HepG2 (cell line): ENCODE data around the gene PIBF1. TPM values are rescaled to one million over a fixed set of nuclear protein-coding genes. Genes with fewer than 3 reads are reported as not detected.

ENCODE experiments used
- ATAC-seq: fragments of 200-7000 bp; cut with Tn5 transposase; 3 replicates; pipeline ENCODE4 v1.9.1; 2020; ENCODE audit warnings: mild to moderate bottlenecking, moderate library complexity
- BruUV-seq: library from RNA; stranded (reverse); fragments of 400-500 nt; replicated peaks from 2 replicates; lab custom pipeline; 2021; lab: Mats Ljungman, UMichigan
- CTCF ChIA-PET: fragments of 300-600 bp; formaldehyde crosslinking; extraction: SDS; loops from one replicate; lab custom pipeline; 2021; ENCODE audit warnings: low total read pairs, inconsistent platforms, low intra/inter-chr PET ratio; lab: Yijun Ruan, JAX
- POLR2A ChIA-PET: fragments of 350-600 bp; sonication (Branson Sonifier 250); formaldehyde crosslinking; loops from one replicate; lab custom pipeline; 2020; ENCODE audit warnings: antibody characterized with exemption, inconsistent platforms; lab: Yijun Ruan, JAX
- DNase-seq: peaks from one replicate; pipeline ENCODE4 v3.0.0-alpha.2; 2015; ENCODE audit warnings: low spot score
- FAIRE-seq: peaks from 3 replicates; lab custom pipeline; 2011; peaks lifted over from hg19 to GRCh38; lab: Jason Lieb, UNC
- H2AFZ ChIP-seq: one replicate; pipeline ENCODE4 v1.6.1; 2011; ENCODE audit warnings: low read length, inconsistent platforms
- H3K27ac ChIP-seq: fragments of 300-600 bp; 3 replicates; pipeline ENCODE4 v1.8.0; 2011; ENCODE audit warnings: mixed run types, mild to moderate bottlenecking, mixed read lengths, low read length, inconsistent platforms; ENCODE audit not compliant: insufficient read depth; ENCODE audit errors: extremely low read length
- H3K27me3 ChIP-seq, 2 experiments: fragments of 200-600 bp in 1 of 2; 2 replicates in 1 of 2; 3 replicates in 1 of 2; pipeline versions ENCODE4 v1.6.0 to v1.8.0; 2011; ENCODE audit warnings: low read length in 2 of 2, mild to moderate bottlenecking in 2 of 2, moderate library complexity in 2 of 2, inconsistent platforms in 1 of 2; ENCODE audit not compliant: insufficient read depth in 2 of 2, control insufficient read depth in 1 of 2
- H3K36me3 ChIP-seq, 2 experiments: fragments of 200-600 bp in 1 of 2; replicated peaks in 1 of 2; 2 replicates in 1 of 2; 3 replicates in 1 of 2; pipeline versions ENCODE4 v1.5.1 to v1.8.0; 2011; ENCODE audit warnings: low read length in 2 of 2, inconsistent platforms in 1 of 2; ENCODE audit not compliant: insufficient read depth in 2 of 2, control insufficient read depth in 1 of 2
- H3K4me1 ChIP-seq: 2 replicates; pipeline ENCODE4 v1.5.1; 2012; ENCODE audit warnings: low read length, inconsistent platforms; ENCODE audit not compliant: insufficient read depth
- H3K4me2 ChIP-seq: 2 replicates; pipeline ENCODE4 v1.6.0; 2011; ENCODE audit warnings: low read depth, low read length, inconsistent platforms
- H3K4me3 ChIP-seq, 3 experiments: fragments of 200-600 bp in 1 of 3; sonication (generic), shearing (Covaris generic) in 1 of 3; replicated peaks in 1 of 3; 2 replicates each; pipeline ENCODE4 v1.5.1; 2011 to 2016; ENCODE audit warnings: low read length in 3 of 3, inconsistent platforms in 2 of 3, low read depth in 2 of 3, mild to moderate bottlenecking in 2 of 3, control low read depth in 1 of 3, mixed read lengths in 1 of 3; ENCODE audit not compliant: insufficient read depth in 1 of 3
- H3K79me2 ChIP-seq: one replicate; pipeline ENCODE4 v1.6.1; 2011; ENCODE audit warnings: low read length, inconsistent platforms; ENCODE audit not compliant: insufficient read depth
- H3K9ac ChIP-seq: 2 replicates; pipeline ENCODE4 v1.6.0; 2011; ENCODE audit warnings: mild to moderate bottlenecking, low read depth, low read length, inconsistent platforms; ENCODE audit not compliant: insufficient read depth
- H3K9me3 ChIP-seq: 2 replicates; pipeline ENCODE4 v1.5.1; 2012; ENCODE audit warnings: mild to moderate bottlenecking, low read length
- H4K20me1 ChIP-seq: 2 replicates; pipeline ENCODE4 v1.6.0; 2011; ENCODE audit warnings: inconsistent platforms, mild to moderate bottlenecking, low read length, moderate library complexity; ENCODE audit not compliant: insufficient read depth
- ARNT2 ChIP-seq: sonication (generic); formaldehyde crosslinking; IDR thresholded peaks from 2 replicates; pipeline ENCODE4 v1.8.0; 2022; ENCODE audit warnings: mild to moderate bottlenecking, low read depth, missing genetic modification reagents, moderate library complexity
- EED ChIP-seq: sonication (generic); formaldehyde crosslinking; IDR thresholded peaks from 2 replicates; pipeline ENCODE4 v1.5.0; 2020; ENCODE audit warnings: mild to moderate bottlenecking, missing genetic modification reagents
- FOXA3 ChIP-seq: IDR thresholded peaks from 2 replicates; pipeline ENCODE4 v1.6.1; 2016; ENCODE audit warnings: missing genetic modification reagents, missing compliant biosample characterization
- MAFF ChIP-seq: IDR thresholded peaks from 2 replicates; pipeline ENCODE4 v1.6.1; 2011; ENCODE audit warnings: low read depth, low read length, improper control_type of control experiment
- MLLT10 ChIP-seq: sonication (generic); formaldehyde crosslinking; IDR thresholded peaks from 2 replicates; pipeline ENCODE4 v1.4.0; 2020; ENCODE audit warnings: missing genetic modification reagents
- MTA1 ChIP-seq: sonication (generic); formaldehyde crosslinking; IDR thresholded peaks from 2 replicates; pipeline ENCODE4 v1.4.0; 2020; ENCODE audit warnings: missing genetic modification reagents, mild to moderate bottlenecking, borderline replicate concordance
- POGZ ChIP-seq: sonication (generic); formaldehyde crosslinking; IDR thresholded peaks from 2 replicates; pipeline ENCODE4 v1.4.0; 2020; ENCODE audit warnings: mild to moderate bottlenecking, missing genetic modification reagents
- PRMT3 ChIP-seq: sonication (generic); formaldehyde crosslinking; IDR thresholded peaks from 2 replicates; pipeline ENCODE4 v1.8.1; 2022; ENCODE audit warnings: low read depth, mild to moderate bottlenecking, moderate library complexity, missing genetic modification reagents, borderline replicate concordance
- SYNCRIP ChIP-seq: fragments of 200-400 bp; formaldehyde crosslinking; IDR thresholded peaks from 2 replicates; pipeline ENCODE4 v1.6.1; 2018; ENCODE audit warnings: mild to moderate bottlenecking, low read depth, low read length; ENCODE audit not compliant: insufficient read depth
- ZBTB34 ChIP-seq: sonication (generic); formaldehyde crosslinking; IDR thresholded peaks from 2 replicates; pipeline ENCODE4 v1.8.0; 2022; ENCODE audit warnings: mild to moderate bottlenecking, missing genetic modification reagents
- ZNF121 ChIP-seq: sonication (generic); formaldehyde crosslinking; IDR thresholded peaks from 2 replicates; pipeline ENCODE4 v1.5.0; 2020; ENCODE audit warnings: mild to moderate bottlenecking, missing genetic modification reagents
- ZNF138 ChIP-seq: sonication (generic); formaldehyde crosslinking; IDR thresholded peaks from 2 replicates; pipeline ENCODE4 v1.5.0; 2020; ENCODE audit warnings: mild to moderate bottlenecking, low read depth, missing genetic modification reagents
- ZNF225 ChIP-seq: sonication (generic); formaldehyde crosslinking; IDR thresholded peaks from 2 replicates; pipeline ENCODE4 v1.4.0; 2020; ENCODE audit warnings: mild to moderate bottlenecking, missing genetic modification reagents
- ZNF34 ChIP-seq: sonication (generic); formaldehyde crosslinking; IDR thresholded peaks from 2 replicates; pipeline ENCODE4 v1.4.0; 2020; ENCODE audit warnings: mild to moderate bottlenecking, missing genetic modification reagents, borderline replicate concordance
- ZNF367 ChIP-seq: sonication (generic); formaldehyde crosslinking; IDR thresholded peaks from 2 replicates; pipeline ENCODE4 v1.4.0; 2020; ENCODE audit warnings: missing genetic modification reagents, borderline replicate concordance
- ZNF407 ChIP-seq: sonication (generic); formaldehyde crosslinking; IDR thresholded peaks from one replicate; pipeline ENCODE4 v1.5.1; 2020; ENCODE audit warnings: mild to moderate bottlenecking, missing genetic modification reagents; ENCODE audit errors: not compliant biosample characterization
- ZNF552 ChIP-seq: sonication (generic); formaldehyde crosslinking; IDR thresholded peaks from 2 replicates; pipeline ENCODE4 v1.9.0; 2022; ENCODE audit warnings: missing genetic modification reagents, mild to moderate bottlenecking, borderline replicate concordance
- ZNF563 ChIP-seq: sonication (generic); formaldehyde crosslinking; IDR thresholded peaks from 2 replicates; pipeline ENCODE4 v1.8.0; 2022; ENCODE audit warnings: mild to moderate bottlenecking, moderate library complexity, missing genetic modification reagents
- WGBS: methylation state at CpG from one replicate; pipeline ENCODE4 v1.1.6; 2017; ENCODE audit warnings: low lambda C conversion rate; 5-methylcytosine and 5-hydroxymethylcytosine counted together
- in situ Hi-C: cut with HindIII; loops from 2 replicates; pipeline ENCODE4 v1.10.0; 2017; ENCODE audit warnings: low pct_unique_long_range_greater_than_20kb; ENCODE audit not compliant: extremely low pct_ligation_motif_present
- intact Hi-C: fragments of 100-400 bp; cut with micrococcal nuclease; formaldehyde crosslinking; loops from one replicate; pipeline ENCODE4 v1.10.0; 2022; ENCODE audit not compliant: unreplicated experiment
- polyA plus RNA-seq, 8 experiments: library from polyadenylated mRNA; depleted of rRNA in 3 of 8; stranded (reverse) in 7 of 8; unstranded in 1 of 8; fragments of >200 nt; fragmentation: Illumina TruSeq in 4 of 8; extraction: Trizol in 4 of 8; gene quantifications; 2 replicates each; pipeline versions ENCODE4 v1.2.1 to v1.2.3, GENCODE V29; 2011 to 2016; ENCODE audit warnings: low read depth in 4 of 8, missing spikeins in 1 of 8, mixed read lengths in 1 of 8; ENCODE audit not compliant: insufficient read depth in 1 of 8
- total RNA-seq, 5 experiments: library from RNA; depleted of rRNA; stranded (reverse); fragments of >200 nt; fragmentation: Illumina TruSeq; extraction: Trizol; gene quantifications; 2 replicates each; pipeline ENCODE4 v1.2.3, GENCODE V29; 2016; ENCODE audit warnings: low read depth in 1 of 5

PIBF1 gene
- total and polyA plus RNA-seq, 2 of the 13 experiments (the other 11 are each of a cell fraction or from before 2014, with no cell fraction given), result 4.2 to 15.8 TPM

GRCh38 chr13:72760189-72760588 lies 21.7 kb upstream of the PIBF1 start:
- in situ Hi-C loops (no loop called here), intact Hi-C loops (no loop called here)
- H3K36me3 ChIP-seq, result peaks cover 3 to 78% of the 10 kb centered on the region in 2 experiments
- BruUV-seq, result no TSS peak
- no peak overlapping the region for H3K9ac ChIP-seq
- ChIA-PET CTCF (no interaction called here), POLR2A (no interaction called here)
- H3K4me3 ChIP-seq, result no peak overlapping the region
- no peaks in the 10 kb centered on the region for H4K20me1 ChIP-seq
- no peak for FAIRE-seq
- H3K9me3 ChIP-seq, result no peaks in the 10 kb centered on the region
- no peak overlapping the region for H3K4me2 ChIP-seq
- H3K27me3 ChIP-seq, result no peaks in the 10 kb centered on the region
- no peaks in the 10 kb centered on the region for H3K79me2 ChIP-seq
- no peaks in the 10 kb centered on the region for H3K4me1 ChIP-seq
- no peak for DNase-seq
- H3K27ac ChIP-seq, result no peak overlapping the region
- H2AFZ ChIP-seq, result no peak overlapping the region
- WGBS, result 93% methylated on average over 3 of the region's 3 CpGs
- ATAC-seq, result no peak
- TF ChIP-seq ARNT2 (CRISPR knock-in tag) (no peak), POGZ (no peak), ZBTB34 (CRISPR knock-in tag) (no peak), FOXA3 (CRISPR knock-in tag) (no peak), MAFF (no peak), ZNF34 (no peak), ZNF407 (no peak), ZNF225 (CRISPR knock-in tag) (no peak), ZNF138 (CRISPR knock-in tag) (no peak), PRMT3 (CRISPR knock-in tag) (no peak), MLLT10 (CRISPR knock-in tag) (no peak), SYNCRIP (no peak), EED (CRISPR knock-in tag) (no peak), MTA1 (CRISPR knock-in tag) (no peak), ZNF552 (CRISPR knock-in tag) (no peak), ZNF121 (CRISPR knock-in tag) (no peak), ZNF367 (no peak), ZNF563 (CRISPR knock-in tag) (no peak)
